HEK293T (cell line): ENCODE results near the gene ZKSCAN8.

Source experiments
- CTCF ChIA-PET: fragments of 350-600 bp; formaldehyde crosslinking; extraction: SDS; loops from one replicate; lab custom pipeline; 2021; ENCODE audit warnings: antibody characterized with exemption, inconsistent platforms; lab: Yijun Ruan, JAX
- POLR2A ChIA-PET: fragments of 350-600 bp; formaldehyde crosslinking; extraction: SDS; loops from one replicate; lab custom pipeline; 2020; ENCODE audit warnings: antibody characterized with exemption, inconsistent platforms; lab: Yijun Ruan, JAX
- DNase-seq: peaks from one replicate; pipeline ENCODE4 v3.0.0; 2012; ENCODE audit warnings: mixed read lengths; ENCODE audit errors: extremely low spot score
- ARNT ChIP-seq: fragments of 450-650 bp; IDR thresholded peaks from 2 replicates; pipeline ENCODE4 v1.6.1; 2017; ENCODE audit warnings: mild to moderate bottlenecking
- BHLHE40 ChIP-seq: fragments of 450-650 bp; IDR thresholded peaks from 2 replicates; pipeline ENCODE4 v1.6.1; 2016; ENCODE audit warnings: mild to moderate bottlenecking, moderate library complexity, borderline replicate concordance
- CTBP1 ChIP-seq: fragments of 450-650 bp; IDR thresholded peaks from 2 replicates; pipeline ENCODE4 v1.6.1; 2016; ENCODE audit warnings: borderline replicate concordance
- FOXM1 ChIP-seq: fragments of 450-650 bp; IDR thresholded peaks from 2 replicates; pipeline ENCODE4 v1.6.1; 2017; ENCODE audit warnings: mild to moderate bottlenecking, borderline replicate concordance
- HDGF ChIP-seq: fragments of 450-650 bp; IDR thresholded peaks from 2 replicates; pipeline ENCODE4 v1.6.1; 2017; ENCODE audit warnings: antibody characterized with exemption, borderline replicate concordance
- L3MBTL2 ChIP-seq: fragments of 450-650 bp; conservative IDR thresholded peaks from 2 replicates; pipeline ENCODE4 v1.6.1; 2016; ENCODE audit warnings: mild to moderate bottlenecking
- SP1 ChIP-seq: fragments of 450-650 bp; IDR thresholded peaks from 2 replicates; pipeline ENCODE4 v1.6.1; 2017

ZKSCAN8 gene

DNA sequence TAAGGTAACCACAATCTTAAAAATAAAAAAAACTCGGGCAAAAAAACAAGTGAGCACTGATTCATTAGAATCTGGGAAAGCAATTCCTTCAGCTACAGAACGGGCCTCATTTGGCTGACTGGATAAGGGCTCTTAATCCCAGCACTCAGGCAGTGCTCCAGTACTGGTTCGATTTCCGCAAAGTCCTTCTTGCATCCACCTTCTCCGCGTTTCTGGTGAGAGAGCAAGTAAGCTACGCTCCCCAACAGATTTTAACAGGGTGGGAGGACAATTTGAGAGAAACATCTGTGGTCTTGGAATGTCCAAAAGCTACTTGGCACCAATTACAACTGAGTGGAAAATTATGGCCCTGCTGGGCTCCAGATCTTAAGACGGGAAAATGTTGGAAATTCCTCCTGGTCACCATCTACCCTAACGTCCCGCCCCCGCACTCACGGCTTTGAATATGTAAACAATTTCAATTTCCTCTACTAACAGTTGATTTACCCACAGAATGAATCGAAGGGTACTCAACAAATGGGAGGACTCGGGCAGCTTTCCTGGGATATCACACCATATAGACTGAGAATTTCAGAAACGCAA lies 65.3 kb downstream of the ZKSCAN8 start:
- ChIA-PET POLR2A (interaction anchor here (1.6 to 2.2 kb wide), 5 partner anchors 13 to 69 kb away, joined by 4 to 12 read pairs (median 7); partner anchors contain the start of genes ZKSCAN8 and ZSCAN26), CTCF (no interaction called here)
- no peak for DNase-seq
- TF ChIP-seq SP1 (no peak), L3MBTL2 (no peak), CTBP1 (no peak), HDGF (no peak), ARNT (no peak)

DNA sequence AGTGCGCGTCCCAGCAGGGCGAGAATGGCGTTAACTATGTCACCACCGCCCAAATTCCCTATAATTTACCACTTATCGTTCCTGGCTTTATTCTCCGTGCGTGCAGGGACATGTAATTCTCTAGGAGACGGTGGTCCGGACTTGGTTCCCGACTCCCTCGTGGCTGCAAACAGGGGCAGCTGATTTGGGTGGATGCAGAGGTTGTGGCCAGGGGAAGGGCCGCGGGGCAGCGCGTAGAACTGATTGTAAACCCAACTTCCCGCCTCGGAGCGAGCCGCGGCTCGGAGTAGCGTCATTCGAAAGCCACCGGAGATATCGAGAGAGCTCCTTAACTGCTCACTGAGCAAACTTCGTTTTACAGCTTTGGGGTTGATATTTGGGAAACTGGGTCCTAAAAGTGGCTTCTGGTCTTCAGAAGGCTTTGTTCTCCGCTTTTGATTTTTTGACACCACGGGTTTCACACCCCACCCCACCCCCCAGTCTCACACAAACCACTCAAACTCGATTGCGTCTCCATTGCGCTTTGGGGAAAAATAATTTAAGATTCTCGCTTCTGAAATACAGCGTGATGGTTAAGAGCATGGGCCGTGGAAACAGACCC lies 65.9 kb downstream of the ZKSCAN8 start:
- DNase-seq = peak; percentile 66
- peak; percentile 85 for TF ChIP-seq L3MBTL2
- 0 out of 2 replicates have a peak, but pooled peaks have one; percentile 46 for TF ChIP-seq FOXM1
- TF ChIP-seq CTBP1 = no peak
- POLR2A ChIA-PET = interaction anchor here (1.1 to 2.2 kb wide), 5 partner anchors 10 to 70 kb away, joined by 4 to 12 read pairs (median 6); partner anchors contain the start of gene ZSCAN26
- CTCF ChIA-PET = no interaction called here

DNA sequence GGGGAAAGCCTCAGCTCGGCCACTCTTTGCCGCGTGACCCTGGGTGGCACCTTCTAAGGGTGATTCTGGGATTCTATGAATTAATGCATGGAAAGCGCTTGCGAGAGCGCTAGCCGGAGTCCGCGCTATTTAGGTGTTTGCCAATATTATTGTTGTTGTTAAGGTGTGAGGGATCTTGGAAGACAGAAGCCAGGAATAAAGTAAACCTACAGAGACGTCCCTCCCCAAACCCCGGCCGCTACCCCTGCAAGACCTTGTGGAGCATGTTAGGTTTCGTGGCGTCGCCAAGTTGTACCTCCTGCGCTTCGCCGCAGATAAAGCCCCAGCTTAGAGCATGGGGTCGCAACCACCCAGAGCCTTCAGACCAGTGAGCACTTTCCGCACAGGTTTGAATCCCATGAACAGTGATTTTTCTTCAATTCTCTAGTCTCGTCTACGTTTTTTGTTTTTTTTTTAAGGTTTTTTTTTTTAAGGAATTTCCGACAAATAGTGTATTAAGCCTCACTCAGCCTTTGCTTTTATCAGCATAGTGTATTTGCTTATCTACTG lies 66.5 kb downstream of the ZKSCAN8 start:
- ChIA-PET CTCF (no interaction called here), POLR2A (interaction anchor here (1.1 to 2.2 kb wide), 5 partner anchors 10 to 71 kb away, joined by 4 to 12 read pairs (median 6); partner anchors contain the start of gene ZSCAN26)
- DNase-seq = peak; percentile 44
- TF ChIP-seq L3MBTL2 (peak; percentile 85), BHLHE40 (no peak)
